NCI-H345 (cell line): ENCODE measurements around the gene LMBR1.

Experiments
- DNase-seq: peaks from one replicate; lab custom pipeline; 2025; lab: John Stamatoyannopoulos, UW

LMBR1 gene

DNA sequence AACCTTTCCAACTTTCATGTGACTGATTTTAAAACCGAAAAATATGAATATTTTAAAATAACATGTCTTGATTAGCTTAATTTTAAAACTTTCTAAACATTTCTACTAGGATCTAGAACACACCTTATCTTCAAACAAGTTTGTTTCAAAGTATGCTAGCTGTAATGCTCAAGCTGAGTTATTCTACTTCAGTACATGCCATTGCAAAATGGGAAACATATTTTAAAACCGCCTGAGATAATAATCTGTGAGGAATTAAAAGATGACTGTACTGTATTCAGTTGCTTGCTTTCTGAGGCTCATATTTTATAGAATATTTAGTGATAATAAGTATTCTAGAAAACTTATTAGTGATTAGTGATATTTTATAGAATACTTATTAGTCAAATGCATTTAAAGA lies 99.6 kb downstream of the LMBR1 start:
- no peak for DNase-seq

DNA sequence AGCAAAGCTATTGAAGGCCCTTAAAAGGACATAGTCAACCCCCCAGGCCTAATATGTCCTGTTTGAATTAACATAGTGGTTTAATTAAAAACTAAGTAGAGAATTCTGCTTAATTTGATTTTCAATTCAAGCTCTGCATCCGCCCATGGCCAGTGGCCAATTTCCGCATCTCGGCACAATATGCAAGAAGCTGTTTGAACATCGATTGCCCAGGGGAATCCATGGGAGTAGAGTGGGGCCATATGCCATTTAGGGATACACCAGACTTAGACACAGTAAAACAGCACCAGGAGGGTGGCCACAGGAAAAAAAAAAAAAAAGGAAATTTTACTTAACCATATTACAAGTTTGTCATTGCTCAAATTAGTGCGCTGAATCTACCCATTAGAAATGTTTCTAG lies 100.4 kb downstream of the LMBR1 start:
- no peak for DNase-seq

DNA sequence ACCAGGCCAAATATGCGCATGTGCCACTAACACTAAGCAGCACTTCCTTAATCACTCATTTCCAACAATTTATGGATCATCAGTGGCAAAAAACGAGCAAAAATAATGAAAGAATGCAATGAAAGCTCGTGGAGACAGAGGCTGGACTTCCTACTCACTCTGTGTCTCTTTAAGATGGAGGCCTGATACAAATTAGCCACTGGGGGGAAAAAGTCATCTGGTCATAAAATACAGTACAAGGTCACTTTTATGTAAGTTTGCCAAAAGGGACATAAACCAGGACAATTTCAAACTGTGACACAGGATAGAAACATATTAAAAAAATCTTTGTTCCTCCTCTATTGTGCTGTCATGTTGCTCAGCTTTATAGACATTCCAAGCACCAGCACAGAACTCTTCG lies 101.7 kb downstream of the LMBR1 start:
- no peak for DNase-seq

DNA sequence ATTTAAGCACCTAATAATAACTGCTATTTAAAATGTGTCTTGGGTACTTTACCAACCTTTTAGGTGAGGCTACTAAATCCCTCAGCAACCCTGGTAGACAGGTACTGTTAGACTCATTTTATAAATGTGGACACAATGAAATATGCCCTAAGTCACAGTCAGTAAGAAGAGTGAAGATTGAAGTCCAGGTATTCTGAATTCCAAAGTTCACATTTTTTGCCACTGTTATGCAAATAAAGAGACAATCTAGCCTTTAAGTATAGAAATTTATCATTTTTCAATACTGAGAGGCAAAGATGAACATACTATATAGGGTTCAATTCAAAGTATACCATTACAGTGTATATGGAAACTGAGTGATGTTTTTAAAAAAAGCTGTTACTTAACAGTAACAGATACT lies 102.7 kb downstream of the LMBR1 start:
- DNase-seq, result no peak

DNA sequence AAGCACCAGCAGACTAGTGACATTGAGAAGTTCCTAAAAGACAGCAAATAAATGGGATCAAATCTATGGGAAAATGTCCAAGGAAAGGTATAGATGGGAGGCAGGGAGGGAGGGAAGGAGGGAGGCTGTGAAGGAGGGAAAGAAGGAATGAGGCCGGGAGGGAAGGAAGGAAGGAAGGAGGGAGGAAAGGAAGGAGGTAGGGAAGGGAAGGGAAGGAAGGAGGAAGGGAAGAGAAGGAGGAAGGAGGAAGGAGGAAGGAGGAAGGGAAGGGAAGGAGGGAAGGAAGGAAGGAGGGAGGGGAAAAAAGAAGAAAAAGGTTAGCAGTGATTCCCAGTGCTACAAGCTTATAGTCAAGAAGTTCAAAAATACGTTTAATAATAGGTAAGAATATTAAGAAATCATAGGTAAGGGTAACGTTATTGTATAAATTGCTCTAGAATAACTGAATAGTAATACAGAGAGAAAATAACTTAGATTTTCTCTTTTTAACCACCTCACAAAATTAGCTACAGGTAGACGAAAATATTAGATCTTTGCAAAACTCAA lies 106.9 kb downstream of the LMBR1 start:
- no peak for DNase-seq

DNA sequence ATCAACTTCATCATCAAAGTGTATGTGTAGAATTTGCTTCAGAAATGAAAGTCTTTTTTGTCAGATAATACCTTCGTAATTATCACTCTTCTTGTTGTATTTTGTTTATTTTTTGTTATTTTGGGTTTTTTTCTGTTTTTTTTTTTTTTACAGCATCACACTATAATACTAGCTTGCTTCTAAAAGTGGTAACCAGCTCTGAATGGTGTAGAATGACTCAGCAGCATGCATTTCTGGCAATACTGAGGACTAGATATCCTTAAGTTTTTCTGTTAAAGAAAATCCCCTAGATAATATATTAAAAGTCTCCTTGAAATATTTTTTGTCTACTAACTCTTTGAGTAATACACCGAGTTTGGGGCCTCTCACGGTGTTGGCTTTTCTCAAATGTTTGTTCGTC lies 109.1 kb downstream of the LMBR1 start:
- no peak for DNase-seq

DNA sequence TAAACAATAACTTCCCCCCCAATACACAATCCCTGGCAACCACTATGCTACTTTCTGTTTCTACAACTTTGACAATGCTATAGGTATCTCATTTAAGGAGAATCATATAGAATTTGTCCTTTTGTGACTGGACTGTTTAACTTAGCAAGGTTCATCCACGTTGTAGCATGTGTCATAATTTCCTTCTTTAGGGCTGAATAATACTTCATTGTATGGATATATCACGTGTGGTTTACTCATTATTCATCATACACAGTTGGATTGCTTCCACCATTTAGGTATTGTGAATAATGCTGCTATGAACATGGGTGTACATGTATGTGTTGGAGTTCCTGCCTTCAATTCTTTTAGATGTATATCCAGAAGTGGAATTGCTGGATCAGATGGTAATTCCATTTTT lies 111.0 kb downstream of the LMBR1 start:
- DNase-seq, result no peak

DNA sequence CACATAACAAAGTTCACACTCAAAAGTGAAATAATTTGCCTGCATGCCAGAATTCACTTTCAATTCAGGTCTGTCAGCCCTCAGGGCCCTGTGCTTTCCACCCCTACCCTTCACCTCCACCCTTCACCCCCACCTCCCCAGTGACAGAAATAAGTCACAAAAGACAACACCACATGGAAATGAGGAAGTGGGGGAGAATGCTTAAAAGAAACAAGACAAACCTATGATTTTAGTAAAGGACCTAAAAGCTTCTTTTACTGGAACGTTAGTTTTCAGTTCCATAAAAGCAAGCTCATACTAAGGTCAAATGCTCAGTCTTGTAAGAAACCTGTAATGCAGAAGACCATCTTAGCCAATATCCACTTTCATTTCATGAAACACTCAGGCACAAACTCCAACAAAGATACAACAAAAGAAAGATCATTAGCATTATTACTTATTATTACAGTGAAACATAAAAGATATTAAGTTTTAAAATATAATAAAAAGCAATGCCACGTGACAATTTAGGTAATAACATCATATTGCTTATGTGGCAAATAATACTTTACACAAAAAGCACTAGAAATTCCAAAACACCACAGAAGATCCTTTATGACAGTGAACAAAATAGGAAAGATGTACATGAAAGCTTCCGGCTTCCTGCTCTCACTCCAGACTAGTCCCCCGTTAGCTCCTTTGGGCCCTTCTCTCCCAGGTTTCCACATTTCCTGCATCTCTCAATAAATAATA lies 112.1 kb downstream of the LMBR1 start:
- no peak for DNase-seq

DNA sequence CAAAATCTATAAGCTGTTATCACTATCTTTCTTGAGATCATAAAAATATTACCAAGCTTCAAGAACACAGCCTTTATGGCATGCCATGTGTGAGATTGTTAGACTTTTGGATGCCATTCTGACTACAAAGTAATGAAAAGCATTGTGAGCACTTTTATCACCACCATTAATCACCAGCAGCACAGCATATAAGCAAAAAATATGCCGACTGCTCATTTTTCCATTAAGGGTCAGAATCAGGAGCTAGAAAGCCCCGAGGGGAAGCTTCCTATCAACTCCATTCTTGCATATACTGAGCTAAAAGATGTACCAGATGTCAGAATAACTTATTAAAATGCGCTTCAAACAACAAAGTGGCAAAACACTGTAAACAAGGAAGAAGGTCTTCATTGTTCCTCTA lies 114.3 kb downstream of the LMBR1 start:
- no peak for DNase-seq

DNA sequence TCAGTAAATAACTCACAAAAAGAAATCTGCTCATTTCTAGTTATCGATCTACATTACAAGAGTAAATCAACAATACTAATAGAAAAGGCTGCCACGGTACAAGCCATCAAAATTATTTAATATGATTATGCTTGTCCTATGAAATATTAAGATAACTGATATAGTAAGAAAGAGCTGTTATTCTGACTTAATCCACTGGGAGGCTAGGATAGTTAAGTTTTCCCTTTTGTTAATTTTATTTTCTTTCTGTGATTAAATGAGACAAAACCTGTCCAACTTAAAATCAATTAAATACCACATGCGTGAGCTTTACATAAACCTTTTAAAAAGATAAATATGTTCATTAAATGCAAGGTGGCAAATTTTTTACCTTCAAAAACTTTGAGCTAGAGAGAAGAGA lies 114.8 kb downstream of the LMBR1 start:
- no peak for DNase-seq

DNA sequence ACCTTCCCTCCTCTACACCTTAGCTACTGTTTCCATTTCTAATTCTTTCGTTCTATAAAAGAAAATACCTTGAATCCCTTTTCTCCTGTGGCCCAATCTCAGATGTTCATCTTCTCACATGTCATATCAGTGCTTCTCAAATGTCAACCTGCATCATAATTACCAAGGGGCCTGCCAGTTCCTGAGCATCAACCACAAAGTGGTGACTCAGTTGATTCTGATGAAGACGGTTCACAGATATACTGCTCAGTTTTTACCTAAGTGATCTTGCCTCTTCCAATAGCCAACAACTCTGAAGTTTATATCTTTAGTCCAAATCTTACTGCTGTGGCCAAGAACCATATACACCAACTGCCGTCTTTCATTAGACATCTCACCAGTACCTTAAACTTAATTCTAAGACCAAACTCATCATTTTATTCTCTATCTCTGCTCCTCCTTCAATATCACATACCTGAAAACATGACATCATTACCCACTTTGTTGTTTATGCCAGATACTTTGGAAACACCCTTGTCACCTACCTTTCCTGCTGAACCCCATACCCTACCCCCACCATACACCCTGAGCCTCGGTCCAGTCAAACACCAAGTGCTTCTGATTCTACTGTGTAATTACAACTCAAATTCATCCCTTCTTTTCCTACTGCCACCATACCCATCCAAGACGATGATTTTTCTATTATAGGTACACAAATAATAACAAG lies 115.5 kb downstream of the LMBR1 start:
- no peak for DNase-seq

DNA sequence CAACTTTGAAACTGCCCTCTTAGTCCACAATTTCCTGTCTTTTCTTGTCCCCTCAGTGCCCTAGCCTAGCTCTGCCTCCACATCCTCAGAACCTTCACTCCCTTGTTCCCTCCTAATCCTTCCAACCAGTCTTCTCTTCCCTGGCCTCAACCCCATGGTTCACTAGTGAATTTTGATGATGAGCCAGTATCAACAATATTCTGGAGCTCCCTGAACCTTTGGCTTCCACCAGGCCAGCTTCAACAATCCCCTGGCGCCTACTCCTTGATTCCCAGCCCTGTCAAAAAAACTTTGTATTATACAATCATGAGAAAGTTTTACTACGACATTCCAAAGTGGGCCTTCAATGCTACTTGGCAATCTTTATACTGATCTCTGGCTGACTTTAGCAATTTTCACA lies 116.5 kb downstream of the LMBR1 start:
- no peak for DNase-seq

DNA sequence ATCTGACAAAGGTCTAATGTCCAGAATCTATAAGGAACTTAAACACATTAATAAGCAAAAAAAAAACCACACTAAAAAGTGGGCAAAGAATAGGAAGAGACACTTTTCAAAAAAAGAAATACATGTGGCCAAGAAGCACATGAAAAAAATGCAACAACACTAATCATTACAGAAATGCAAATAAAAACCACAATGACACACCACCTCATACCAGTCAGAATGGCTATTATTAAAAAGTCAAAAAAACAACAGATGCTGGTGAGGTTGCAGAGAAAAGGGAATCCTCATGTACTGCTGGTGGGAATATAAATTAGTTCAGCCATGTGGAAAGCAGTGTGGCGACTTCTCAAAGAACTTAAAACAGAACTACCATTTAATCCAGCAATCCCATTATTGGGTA lies 119.0 kb downstream of the LMBR1 start:
- no peak for DNase-seq

DNA sequence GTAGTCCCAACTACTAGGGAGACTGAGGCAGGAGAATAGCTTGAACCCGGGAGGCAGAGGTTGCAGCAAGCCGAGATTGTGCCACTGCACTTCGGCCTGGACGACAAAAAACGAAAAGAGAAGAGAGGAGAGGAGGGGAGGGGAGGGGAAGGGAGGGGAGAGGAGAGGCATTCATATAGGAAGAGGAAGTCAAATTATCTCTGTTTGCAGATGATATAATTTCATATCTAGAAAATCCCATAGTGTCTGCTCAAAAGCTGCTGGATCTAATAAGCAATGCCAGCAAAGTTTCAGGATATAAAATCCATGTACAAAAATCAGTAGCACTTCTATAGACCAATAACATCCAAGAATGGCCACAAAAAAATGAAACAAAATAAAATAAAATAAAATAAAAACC lies 120.3 kb downstream of the LMBR1 start:
- DNase-seq, result no peak

DNA sequence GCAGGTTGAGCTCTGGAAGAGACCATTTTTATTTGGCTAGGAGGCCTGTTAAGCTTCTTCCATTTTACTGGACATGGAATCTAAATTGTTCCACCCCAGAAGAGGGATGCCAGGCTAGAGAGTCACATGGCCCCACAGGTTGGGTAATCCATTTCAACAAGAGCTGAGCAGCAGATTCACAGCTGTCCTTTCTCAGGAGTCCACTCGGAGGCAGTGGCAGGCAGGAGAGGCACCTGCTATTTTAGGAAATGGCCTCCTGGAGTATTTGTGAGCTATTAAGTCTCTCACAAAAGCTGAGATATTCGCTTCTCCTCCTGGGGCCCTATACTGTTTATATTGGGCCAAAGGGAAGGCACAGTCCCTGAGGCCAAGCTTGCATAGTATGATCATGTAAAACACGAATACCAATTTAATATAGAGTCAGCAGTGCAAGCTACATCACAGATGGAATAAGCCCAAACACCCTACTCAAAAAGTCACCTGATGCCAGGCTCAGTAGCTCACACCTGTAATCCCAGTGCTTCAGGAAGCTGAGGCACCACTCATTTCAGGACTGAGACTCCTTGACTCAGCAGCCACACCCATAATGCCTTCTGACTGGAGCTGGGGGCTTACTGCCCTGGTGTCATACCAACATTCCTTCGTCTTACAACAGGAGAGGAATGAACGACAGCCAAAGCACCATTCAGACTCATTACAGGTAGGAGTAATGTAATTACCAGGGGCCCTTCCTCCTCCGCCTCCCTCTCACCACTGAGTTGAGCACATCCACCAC lies 124.1 kb downstream of the LMBR1 start:
- DNase-seq, result no peak

DNA sequence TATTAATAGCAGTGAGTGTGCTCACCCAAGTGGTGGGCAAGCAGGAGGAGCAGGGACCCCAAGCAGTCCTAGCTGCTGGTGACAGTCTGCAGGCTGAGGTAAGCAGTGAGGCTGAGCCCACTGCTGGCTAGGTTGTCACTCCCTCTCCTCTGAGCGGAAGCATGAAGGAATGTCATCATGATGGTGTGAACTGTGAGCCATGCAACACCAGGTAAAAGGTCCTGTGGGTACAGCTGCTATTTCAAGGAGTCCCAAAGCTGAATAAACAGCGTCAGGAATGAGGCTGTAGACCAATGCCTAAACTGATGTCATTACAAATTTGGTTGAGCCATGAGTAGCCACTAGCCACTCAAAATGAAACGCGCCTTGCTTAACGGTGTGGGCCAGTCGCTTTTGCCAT lies 126.3 kb downstream of the LMBR1 start:
- no peak for DNase-seq

DNA sequence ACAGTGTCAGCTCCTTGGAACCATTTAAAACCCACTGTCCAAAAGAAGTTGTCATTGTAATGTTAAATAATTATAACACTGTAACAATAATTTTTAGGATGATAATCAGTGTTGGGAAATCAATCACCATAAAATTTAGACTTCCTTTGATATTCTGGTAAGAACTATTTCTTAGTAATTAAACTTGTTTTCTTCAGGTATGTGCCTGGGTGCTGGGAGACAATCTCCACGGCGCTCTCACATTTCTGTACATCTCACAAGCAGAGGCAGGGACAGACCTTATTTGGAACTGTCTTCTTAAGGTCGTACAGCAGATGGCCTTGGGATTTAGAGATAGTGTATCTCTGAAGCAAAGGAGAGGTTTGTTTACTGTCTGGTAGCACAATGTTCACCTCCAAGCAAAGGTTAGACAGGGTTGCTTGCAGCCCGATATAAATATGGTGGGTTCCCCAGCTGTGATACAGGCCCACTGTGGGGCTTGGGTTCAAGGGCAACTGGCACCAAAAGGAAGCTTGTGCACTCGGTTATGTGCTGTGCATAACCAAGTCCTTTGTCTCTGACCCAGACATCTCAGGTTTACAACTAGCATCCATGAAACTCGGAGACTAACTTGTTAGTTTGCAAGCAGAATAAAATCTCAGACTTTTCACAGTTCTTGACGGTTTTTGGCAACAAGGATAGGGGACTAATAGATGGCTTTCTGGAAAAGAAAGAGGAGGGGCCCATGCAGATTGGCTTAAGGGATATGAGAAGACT lies 126.9 kb downstream of the LMBR1 start:
- DNase-seq, result no peak

DNA sequence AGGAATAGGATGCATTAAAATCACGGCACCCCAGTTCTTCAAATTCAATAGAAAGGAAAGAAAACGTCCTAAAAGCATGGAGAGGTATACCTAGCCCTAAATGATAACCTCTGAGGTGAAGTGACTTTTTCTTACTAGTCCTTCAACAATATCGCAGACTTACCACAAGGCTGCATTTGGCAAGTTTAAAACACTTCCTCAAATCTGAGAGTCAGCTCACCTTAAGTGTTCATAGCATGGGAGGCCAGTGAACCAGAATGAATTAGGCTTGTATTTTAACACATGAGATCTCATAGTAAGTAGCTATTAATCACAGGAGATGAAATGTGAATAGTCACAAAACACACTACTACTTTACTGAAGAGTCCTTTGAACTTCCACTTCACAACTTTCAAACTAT lies 128.2 kb downstream of the LMBR1 start:
- no peak for DNase-seq

DNA sequence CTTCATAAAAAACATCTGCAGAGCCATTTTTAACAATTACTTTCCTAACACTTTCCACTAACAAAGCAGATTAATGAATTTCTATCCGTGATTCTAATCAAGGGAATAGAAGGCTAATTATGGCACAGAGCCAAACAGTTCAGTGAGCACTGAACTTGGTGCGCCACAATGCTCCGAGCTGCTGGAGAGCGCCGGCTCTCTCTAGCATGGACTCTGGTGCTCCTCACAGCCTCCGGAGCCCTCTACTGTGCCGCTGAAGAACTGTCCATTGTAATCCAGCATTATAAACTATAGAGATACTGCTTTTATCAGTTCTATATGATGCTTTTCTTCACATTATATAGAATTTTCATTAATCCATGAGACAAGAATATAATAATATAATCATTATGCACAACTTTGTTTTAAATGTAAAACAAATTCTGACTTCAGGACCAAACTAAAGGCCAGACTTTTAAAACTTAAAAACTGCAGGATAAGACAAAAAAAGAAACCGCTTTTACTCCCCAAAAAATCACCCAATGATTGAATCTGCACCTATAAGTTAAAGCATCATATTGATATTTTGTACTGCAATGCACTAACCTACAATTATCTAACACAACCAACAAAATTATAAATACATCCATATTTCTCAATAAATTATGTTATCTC lies 128.8 kb downstream of the LMBR1 start:
- DNase-seq, result peak; percentile 56

DNA sequence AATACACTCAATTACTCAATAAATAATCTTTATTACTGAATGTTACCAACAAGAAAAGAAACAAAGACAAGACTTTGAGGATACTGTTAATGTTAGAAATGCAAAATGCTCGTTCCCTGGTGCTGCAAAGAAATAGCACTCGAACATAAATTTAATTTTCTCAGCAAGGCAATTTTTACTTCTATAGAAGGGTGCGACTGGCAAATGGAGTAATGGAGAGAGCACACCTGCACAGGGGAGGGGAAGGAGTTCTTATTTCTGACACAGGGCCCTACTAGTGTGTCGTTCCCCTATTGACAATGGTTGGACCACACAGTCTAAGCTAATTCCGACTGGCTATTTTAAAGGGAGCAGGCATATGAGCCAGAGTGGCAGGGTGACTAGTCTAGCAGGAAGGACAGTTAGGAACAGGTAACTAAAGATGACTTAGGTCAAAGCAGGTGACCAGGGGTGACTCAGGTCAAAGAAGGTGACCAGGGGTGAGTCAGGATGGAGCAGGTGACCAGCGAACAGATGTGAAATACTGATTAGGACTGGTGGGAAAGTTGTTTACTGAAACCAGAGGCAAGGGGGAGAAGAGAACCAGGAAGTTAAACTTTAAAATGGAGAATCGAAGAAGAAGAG lies 133.3 kb downstream of the LMBR1 start:
- no peak for DNase-seq

DNA sequence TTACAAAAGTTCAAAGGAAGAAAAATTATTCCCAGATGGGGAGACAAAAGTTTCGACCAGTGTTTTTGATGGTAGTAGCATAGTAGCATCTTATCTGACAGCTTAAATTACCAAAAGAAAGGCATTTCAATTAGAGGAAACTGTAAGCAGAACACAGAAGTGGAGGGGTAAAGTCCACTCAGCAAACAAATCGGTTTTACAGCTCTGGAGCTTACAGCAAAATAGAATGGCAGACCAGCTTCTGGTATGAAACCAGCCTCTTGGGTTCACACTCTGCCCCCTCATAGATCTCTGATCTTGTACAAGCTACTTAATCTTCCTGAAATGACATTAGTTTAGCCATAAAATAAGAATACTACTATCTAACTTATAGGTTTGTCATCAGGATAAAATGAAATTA lies 133.8 kb downstream of the LMBR1 start:
- no peak for DNase-seq
